Smooth muscle cell (in vitro differentiated cells): ENCODE measurements around the gene RFC5. TPM values are rescaled to one million over a fixed set of nuclear protein-coding genes. Genes with fewer than 3 reads are reported as not detected.

Experiments
- DNase-seq: peaks from one replicate; lab custom pipeline; 2025; ENCODE audit not compliant: unreplicated experiment; lab: John Stamatoyannopoulos, UW
- H2AFZ ChIP-seq: fragments of 200-600 bp; sonication (generic); 2 replicates; pipeline ENCODE4 v1.6.0; 2016; ENCODE audit warnings: antibody characterized with exemption, low read depth, mild to moderate bottlenecking
- H3F3A ChIP-seq: fragments of 200-600 bp; sonication (generic); 2 replicates; pipeline ENCODE4 v1.6.0; 2017; ENCODE audit warnings: antibody characterized with exemption, low read depth
- H3K27ac ChIP-seq: fragments of 200-600 bp; sonication (generic); 2 replicates; pipeline ENCODE4 v1.5.1; 2016; ENCODE audit warnings: low read depth, mild to moderate bottlenecking
- H3K27me3 ChIP-seq: fragments of 200-600 bp; sonication (generic); 2 replicates; pipeline ENCODE4 v1.6.1; 2016; ENCODE audit warnings: low read depth, mild to moderate bottlenecking
- H3K36me3 ChIP-seq: fragments of 200-600 bp; sonication (generic); 2 replicates; pipeline ENCODE4 v1.5.1; 2016; ENCODE audit warnings: low read depth
- H3K4me1 ChIP-seq: fragments of 200-600 bp; sonication (generic); 2 replicates; pipeline ENCODE4 v1.5.1; 2016; ENCODE audit warnings: low read depth
- H3K4me2 ChIP-seq: fragments of 200-600 bp; sonication (generic); 2 replicates; pipeline ENCODE4 v1.6.0; 2016; ENCODE audit warnings: mild to moderate bottlenecking
- H3K4me3 ChIP-seq: fragments of 200-600 bp; sonication (generic); 2 replicates; pipeline ENCODE4 v1.5.1; 2016; ENCODE audit warnings: mild to moderate bottlenecking
- H3K79me2 ChIP-seq: fragments of 200-600 bp; sonication (generic); 2 replicates; pipeline ENCODE4 v1.6.0; 2016; ENCODE audit warnings: low read depth, mild to moderate bottlenecking
- H3K9ac ChIP-seq: fragments of 200-600 bp; sonication (generic); 2 replicates; pipeline ENCODE4 v1.6.0; 2016; ENCODE audit warnings: low read depth
- H3K9me3 ChIP-seq: fragments of 200-600 bp; sonication (generic); replicated peaks from 2 replicates; pipeline ENCODE4 v1.5.1; 2016; ENCODE audit warnings: low read depth
- H4K20me1 ChIP-seq: fragments of 200-600 bp; sonication (generic); 2 replicates; pipeline ENCODE4 v1.6.0; 2016; ENCODE audit warnings: low read depth
- WGBS: methylation state at CpG from one replicate; pipeline ENCODE4 v1.1.7; 2016; ENCODE audit warnings: low lambda C conversion rate; 5-methylcytosine and 5-hydroxymethylcytosine counted together
- polyA plus RNA-seq: library from polyadenylated mRNA; unstranded; fragments of >200 nt; fragmentation: Nextera tagmentation; extraction: Ambion mirVana; gene quantifications from 2 replicates; pipeline ENCODE4 v1.2.1, GENCODE V29; 2016
- total RNA-seq: library from RNA; depleted of rRNA; stranded (reverse); fragments of >200 nt; gene quantifications from 2 replicates; pipeline ENCODE4 v1.2.3, GENCODE V29; 2014
- TF ChIP-seq, protein P1 (sequence below): fragments of 200-600 bp; sonication (generic); IDR thresholded peaks from 2 replicates; pipeline ENCODE4 v1.5.1; 2017; ENCODE audit warnings: borderline replicate concordance, mild to moderate bottlenecking, antibody characterized with exemption; ENCODE audit not compliant: insufficient read depth, poor library complexity, severe bottlenecking

The RFC5 gene
- total and polyA plus RNA-seq, 2 experiments from 2014 or later: 16.4 to 27.1 TPM

DNA sequence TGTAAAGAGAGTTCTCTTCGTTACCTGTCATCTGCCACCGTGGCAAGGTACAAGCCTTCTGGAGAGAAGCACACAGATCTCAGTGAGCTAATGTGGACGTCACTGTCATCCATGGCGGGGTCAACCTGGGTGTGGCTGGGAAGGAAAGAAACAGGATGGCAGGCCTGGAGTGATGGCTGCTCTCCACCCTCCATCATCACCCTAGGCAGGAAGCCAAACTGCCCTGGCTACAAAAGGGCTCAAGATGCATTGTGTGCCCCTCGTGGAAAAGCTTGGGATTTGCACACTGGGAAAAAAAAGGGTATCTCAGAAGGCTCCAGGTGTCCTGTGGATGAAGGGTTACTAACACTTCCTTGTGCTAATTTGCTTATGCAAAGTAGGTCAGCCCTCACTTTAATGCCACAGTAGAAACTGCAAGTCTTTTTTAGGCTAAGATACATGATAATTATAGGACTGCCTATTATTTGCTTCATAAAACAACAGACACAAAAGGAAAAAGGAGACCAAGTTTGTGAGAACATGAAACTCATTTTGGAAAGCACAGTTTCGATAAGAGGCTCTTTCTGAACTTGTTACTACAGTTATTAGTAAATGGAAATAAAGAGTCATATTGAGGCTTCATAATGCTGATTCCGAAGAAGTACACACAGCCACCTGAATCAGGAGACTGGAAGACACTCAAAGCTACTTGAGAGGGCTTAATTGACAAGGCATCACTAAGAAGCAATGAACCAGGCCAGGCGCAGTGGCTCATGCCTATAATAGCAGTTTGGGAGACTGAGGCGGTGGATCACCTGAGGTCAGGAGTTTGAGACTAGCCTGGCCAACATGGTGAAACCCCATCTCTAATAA is 18.9 kb downstream of the RFC5 start:
- TF ChIP-seq, protein P1, sequence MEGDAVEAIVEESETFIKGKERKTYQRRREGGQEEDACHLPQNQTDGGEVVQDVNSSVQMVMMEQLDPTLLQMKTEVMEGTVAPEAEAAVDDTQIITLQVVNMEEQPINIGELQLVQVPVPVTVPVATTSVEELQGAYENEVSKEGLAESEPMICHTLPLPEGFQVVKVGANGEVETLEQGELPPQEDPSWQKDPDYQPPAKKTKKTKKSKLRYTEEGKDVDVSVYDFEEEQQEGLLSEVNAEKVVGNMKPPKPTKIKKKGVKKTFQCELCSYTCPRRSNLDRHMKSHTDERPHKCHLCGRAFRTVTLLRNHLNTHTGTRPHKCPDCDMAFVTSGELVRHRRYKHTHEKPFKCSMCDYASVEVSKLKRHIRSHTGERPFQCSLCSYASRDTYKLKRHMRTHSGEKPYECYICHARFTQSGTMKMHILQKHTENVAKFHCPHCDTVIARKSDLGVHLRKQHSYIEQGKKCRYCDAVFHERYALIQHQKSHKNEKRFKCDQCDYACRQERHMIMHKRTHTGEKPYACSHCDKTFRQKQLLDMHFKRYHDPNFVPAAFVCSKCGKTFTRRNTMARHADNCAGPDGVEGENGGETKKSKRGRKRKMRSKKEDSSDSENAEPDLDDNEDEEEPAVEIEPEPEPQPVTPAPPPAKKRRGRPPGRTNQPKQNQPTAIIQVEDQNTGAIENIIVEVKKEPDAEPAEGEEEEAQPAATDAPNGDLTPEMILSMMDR: no peak
- Histone ChIP-seq H3K9ac (no peak overlapping the region), H2AFZ (no peak overlapping the region), H3K9me3 (no peaks in the 10 kb centered on the region), H3K27me3 (no peaks in the 10 kb centered on the region), H3K79me2 (no peaks in the 10 kb centered on the region), H3K36me3 (peaks cover 8% of the 10 kb centered on the region), H3K4me2 (no peak overlapping the region), H3K27ac (no peak overlapping the region), H3K4me3 (no peak overlapping the region), H3K4me1 (no peaks in the 10 kb centered on the region), H4K20me1 (no peaks in the 10 kb centered on the region), H3F3A (no peaks in the 10 kb centered on the region)
- DNase-seq: no peak
- 90% methylated on average over 9 of the region's 9 CpGs for WGBS

DNA sequence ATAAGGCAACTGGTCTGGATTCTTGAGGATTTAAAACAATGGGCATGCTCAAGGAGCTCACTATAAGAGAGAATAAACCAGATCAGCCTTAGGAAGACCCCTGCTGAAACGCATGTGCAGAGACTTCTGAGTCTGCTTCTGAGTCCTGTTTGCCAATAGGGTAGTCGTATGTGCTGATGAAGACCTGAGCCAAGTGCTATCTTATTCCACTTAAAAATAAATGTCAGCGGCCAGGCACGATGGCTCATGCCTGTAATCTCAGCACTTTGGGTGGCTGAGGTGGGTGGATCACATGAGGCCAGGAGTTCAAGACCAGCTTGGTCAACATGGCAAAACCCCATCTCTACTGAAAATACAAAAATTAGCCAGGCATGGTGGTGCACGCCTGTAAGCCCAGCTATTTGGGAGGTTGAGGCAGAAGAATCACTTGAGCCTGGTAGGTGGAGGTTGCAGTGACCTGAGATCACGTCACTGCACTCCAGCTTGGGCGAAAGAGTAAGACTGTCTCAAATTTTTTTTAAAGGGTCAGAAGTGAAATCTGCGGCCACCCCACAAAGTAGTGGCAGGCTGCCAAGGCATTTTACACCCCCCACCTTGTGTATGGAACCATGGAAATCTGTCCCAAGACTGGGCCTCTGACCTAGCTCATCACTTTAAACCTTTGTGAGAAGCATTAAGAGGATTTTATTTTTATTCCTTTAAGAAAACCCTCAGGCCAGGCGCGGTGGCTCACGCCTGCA is 20.3 kb downstream of the RFC5 start:
- Histone ChIP-seq H3K79me2 (no peaks in the 10 kb centered on the region), H4K20me1 (peaks cover 7% of the 10 kb centered on the region), H3K36me3 (peaks cover 8% of the 10 kb centered on the region), H3K4me2 (no peak overlapping the region), H3K4me3 (no peak overlapping the region), H3K27me3 (no peaks in the 10 kb centered on the region), H3K9me3 (no peaks in the 10 kb centered on the region), H3K27ac (no peak overlapping the region), H2AFZ (no peak overlapping the region), H3K4me1 (no peaks in the 10 kb centered on the region), H3F3A (no peaks in the 10 kb centered on the region), H3K9ac (no peak overlapping the region)
- WGBS: 97% methylated on average over 11 of the region's 11 CpGs
- DNase-seq: no peak
- TF ChIP-seq, protein P1: no peak

DNA sequence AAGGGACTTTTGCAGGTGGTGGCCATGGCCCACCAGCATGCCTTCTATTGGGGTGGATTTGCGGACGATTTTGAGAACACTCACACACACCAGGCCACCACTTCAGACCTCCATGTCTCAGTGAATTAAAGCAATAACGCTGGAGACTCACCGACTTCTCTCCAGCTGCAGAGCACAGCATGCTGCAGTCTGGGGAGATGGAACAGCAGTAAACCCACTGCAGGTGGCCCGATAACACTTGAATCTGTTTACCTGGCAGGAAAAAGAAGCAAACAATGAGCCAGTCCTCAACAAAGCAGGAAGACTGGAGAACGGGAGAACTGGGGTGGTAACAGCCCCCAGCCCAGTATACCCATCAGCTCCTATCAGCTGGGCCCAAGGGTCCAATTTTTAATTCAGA is 21.6 kb downstream of the RFC5 start:
- H3K27me3 ChIP-seq: no peaks in the 10 kb centered on the region
- no peaks in the 10 kb centered on the region for H3K4me1 ChIP-seq
- peaks cover 11% of the 10 kb centered on the region for H4K20me1 ChIP-seq
- no peaks in the 10 kb centered on the region for H3F3A ChIP-seq
- no peak for DNase-seq
- H3K9ac ChIP-seq: no peak overlapping the region
- H3K79me2 ChIP-seq: no peaks in the 10 kb centered on the region
- peaks cover 8% of the 10 kb centered on the region for H3K36me3 ChIP-seq
- H3K4me3 ChIP-seq: no peak overlapping the region
- H2AFZ ChIP-seq: no peak overlapping the region
- no peaks in the 10 kb centered on the region for H3K9me3 ChIP-seq
- TF ChIP-seq, protein P1: no peak
- 88% methylated on average over 6 of the region's 6 CpGs for WGBS
- H3K27ac ChIP-seq: no peak overlapping the region
- H3K4me2 ChIP-seq: no peak overlapping the region
